Activated CD4-positive, alpha-beta T cell treated with anti-CD3 and anti-CD28 coated beads for 4 hours (primary cell): ENCODE data around the gene LGR5.
"Not testable (repeated sequence)": the region's sequence is repeated elsewhere in the genome, so short reads cannot be mapped to it uniquely, and the experiment has no call there.

Experiments
- DNase-seq, 2 donors: peaks; one replicate each; pipeline ENCODE4 v3.0.0-alpha.2; 2020

Gene LGR5

DNA sequence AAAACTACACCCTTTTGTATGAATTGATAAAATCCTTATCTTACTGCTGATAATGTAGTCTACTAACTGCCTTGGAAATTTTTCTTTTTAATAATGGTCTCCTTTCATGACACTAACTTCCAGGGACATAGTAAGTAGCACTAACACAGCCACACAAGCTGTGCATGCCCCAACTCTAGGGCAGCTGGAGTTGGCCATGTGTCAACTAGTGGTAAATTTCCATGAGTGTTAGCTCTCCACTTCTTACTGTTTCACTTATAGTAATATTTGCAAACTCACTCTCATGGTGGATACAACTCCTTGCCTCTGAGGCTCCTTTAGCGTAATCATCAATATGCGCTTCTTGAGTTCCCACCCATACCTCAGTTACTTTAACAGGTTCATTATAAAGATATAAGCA, 38.0 kb downstream of the LGR5 start:
- no peak for DNase-seq

DNA sequence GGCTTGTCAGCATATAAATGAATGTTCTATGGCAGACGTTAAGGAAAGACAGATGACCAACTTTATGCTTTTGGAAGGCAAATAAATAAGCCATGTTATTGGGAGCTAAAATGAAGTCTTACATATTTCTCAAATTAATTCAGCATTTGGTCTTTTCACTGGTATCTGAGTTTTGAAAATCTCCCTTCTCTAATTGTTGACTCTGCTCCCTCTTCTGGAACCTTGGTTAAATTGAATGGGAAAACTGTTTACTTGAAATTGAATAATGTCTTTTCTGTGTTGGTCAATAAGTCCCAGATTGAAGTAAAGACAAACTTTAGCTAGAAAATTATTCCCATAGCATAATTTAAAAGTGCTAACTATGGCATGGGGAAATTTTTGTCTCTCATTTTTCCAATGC, 38.7 kb downstream of the LGR5 start:
- DNase-seq: no peak

DNA sequence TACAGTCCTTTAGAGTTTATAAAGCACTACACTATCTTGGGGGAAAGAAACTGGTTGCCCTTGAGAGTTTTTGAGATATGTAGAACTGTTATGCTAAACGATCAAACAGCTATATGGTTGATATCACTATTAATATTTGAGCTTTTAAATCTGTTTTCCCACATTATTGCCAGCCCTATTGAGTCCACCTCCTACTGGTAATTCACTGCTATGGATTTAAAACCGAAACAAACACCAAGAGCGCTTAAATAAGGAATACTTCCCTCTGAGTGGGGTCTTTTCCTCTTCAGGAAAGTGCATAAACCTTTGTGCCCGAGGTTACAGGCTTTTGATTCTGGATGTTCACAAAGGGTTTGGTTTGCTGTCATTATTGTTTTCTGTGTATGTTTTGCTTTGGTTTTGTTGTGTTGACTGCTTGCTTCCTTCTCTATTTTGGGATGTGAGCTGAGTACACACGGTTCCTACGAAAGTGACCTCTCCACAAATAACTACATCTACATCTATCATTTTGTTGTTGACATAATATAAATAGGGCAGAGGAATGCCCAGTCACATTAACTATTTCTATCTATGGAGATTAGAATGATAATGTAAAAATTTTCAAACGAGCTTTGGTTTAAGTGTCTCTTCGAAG, 44.8 kb downstream of the LGR5 start:
- DNase-seq: no peak

DNA sequence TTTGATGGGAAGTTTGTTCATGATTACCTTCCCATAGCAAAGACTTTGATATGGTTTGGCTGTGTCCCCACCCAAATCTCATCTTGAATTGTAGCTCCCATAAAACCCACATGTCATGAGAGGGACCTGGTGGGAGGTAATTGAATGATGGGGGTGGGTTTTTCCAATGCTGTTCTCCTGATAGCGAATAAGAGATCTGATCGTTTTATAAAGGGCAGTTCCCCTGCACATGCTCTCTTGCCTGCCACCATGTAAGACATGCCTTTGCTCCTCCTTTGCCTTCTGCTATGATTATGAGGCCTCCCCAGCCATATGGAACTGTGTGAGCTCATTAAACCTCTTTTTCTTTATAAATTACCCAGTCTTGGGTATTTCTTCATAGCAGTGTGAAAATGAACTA, 51.2 kb downstream of the LGR5 start:
- not testable (repeated sequence) for DNase-seq

DNA sequence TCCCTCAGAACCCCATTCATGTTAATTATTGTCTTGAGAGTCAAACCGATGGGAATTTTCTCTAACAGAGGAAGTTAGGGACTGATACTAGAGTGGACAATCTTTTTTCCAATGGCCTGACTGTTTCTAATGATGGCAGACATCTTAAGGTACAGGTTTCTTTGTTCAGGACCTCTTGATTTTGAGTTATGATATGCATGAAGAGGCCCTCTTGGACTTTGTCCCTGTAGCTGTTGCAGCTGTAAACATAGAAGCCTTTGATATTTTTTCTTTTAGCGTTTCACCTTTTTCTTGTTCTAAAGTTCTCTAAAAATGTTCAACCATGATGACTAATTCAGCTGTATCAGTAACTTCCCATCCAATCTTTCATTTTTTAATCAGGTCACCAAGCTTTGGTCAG, 53.0 kb downstream of the LGR5 start:
- no peak for DNase-seq

DNA sequence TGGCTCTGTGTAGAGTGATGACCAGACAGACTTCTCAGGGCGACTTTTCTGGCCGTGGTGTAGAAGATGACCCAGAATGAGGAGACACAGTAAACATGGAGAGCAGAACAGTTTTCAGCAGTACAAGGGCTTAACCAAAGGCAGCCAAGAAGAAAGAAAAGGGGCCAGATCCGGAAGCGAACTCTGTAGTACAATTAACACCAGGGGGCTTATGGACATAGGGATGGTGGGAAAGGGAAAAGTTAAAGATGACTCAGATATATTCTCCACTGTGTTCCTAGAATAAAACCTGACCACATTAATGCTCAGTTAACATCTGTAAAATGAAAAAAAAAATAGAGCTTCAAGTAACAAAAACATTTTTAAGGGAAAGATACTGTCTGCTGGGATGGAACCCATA, 60.2 kb downstream of the LGR5 start:
- peak in 1 of 2 donors; percentile 12 for DNase-seq

DNA sequence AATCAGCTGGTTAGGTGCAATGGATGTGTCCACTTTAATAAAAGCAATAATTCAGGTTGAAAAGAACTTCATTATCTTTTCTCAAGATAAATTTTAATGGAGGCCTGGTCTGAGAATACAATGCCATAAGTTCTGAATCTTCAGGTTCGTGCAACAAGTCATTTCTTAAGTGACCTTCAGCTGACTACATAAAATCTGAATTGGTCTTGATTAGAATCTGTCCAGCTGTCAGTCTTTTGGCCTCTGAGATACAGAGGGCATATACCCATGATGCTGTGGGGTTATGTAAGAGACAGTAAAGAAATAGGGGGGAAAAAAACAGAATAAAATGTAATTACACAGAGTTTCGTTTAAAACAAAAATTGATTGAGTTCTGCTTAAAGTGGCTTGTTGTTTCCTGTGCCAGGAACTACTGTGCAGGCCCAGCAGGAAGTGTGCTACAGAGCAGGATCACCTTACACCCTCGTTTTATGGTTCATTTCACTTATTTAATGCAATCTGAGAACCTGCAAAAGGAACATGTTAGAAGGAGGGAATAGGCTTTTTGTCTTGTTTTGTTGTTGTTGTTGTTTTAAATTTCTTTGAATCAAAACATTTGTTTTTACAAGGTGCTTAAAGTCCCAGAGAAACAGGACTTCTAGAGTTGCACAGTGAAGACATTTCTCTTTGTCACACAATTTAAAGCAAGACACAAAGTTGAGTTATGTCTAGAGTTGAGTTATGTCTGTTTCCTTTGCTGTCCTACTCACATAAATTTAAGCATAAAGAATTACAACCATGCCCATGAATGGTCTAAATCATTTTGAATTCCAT, 64.2 kb downstream of the LGR5 start:
- DNase-seq: no peak

DNA sequence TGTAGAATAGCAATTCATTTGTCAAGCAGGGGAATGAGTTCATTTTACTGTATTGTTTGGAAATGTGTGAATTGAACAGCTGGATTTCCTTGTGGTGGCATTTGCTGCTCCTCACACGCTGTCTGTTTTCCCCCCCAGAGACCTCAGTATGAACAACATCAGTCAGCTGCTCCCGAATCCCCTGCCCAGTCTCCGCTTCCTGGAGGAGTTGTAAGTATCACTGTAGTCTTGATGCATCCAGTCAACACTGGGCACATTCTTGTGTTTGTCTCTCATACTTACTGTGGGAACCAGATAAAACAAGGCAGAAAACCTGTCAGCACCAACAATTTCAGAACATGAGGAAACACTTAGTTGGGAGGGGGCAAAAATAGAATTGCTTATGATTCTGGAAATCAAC, 64.9 kb downstream of the LGR5 start:
- DNase-seq: no peak

DNA sequence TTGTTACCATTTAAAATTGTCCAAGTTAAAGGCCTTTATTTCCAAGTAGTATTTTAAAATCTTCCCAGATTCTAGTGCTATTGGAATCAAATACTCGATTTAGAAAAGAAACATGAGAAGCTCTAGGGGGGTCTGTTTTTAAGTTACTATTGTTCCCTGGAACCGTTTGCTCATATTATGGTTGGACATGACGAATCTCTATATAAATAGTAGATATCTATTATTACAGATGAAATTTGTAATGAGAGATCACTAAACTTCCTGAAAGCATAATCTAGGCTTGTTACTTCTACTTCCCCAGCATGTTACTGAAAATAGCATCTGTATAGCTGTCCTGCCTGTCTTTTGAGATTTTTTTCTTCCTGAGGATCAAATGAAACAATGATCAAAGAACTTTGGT, 70.1 kb downstream of the LGR5 start:
- DNase-seq: no peak

DNA sequence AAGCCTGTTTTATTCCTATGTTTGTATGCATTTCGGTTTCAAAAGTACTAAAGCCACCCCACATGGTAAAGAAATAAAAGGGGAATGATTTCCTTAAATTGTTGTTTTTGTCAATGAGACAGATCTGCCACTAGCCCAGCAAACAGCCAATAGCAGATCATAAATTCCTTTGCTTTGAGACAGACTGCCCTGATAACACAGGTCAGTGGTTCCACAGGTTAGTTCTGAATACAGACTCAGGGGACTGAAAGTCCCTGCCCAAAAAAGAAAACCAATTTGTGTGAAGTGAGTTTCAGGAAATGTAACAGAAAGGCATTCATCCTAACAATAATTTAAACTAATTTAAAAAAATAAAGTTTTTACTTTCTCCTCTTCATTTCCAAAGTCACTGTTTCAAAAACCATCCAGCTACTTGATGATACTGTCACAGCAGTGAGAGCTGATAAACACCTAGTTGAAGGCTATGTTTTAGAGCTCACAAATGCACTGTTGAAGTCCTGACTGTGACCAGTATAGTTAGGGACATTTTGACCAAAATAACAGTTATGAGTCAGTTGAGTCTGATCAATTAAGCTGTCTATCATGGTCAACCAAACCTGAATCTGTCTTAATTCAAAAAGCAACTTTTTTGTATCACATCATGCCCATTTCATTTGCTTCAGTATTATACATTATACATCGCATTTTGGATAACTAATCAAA, 77.7 kb downstream of the LGR5 start:
- no peak for DNase-seq

DNA sequence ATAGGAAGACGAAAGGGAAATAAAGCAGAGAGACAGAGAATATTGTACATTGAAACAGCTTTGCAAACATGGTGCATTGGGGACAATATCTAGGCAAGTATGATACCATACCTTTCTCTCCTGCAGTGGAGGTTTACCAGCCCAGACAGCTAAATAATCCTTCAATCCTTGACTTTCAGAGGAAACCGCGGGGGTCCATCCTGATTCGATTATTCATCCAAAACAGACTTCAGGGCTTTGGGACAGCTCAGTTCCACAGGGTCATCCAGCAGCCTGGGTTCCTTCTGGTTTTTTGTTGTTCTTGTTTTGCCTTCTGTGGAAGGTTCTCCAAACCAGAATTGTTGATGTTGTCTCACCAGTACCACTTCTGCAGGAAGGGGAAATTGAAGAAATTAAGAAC, 81.5 kb downstream of the LGR5 start:
- DNase-seq: no peak

DNA sequence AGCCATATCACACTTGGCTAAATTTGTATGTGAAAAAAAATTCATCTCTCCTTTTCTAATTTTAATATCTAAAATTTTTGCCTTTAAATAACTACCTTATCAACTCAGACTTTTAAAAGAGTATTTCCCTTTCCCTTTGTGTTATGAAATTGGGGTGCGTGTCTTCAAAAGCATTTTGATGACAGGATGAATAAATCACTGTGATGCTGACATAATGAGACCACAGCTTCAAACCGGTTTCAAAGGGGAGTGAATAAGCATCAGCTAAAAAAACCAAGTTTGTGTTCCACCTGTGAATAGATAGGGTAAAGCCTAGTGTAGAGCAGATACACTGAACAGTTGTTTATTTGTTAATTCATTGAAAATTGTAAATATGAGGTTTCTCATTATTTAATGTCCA, 85.0 kb downstream of the LGR5 start:
- DNase-seq: no peak

DNA sequence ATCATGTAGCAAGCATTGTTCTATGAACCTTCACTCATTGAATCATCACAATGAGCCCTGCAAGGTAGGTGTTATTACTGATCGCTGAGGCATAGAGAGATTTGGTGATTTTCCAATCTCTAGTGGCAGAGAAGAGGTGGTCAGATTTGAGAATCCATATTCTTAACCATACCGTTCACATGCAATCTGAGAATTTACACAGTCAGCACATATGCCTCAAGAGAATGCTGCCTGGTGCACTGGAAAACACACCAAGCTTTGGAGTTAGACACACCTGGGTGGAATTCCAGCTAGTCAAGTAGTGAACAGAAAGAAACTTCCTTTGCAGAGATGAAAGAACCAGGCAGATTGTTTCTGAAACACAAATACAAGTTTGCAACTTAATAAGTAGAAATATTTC, 94.1 kb downstream of the LGR5 start:
- DNase-seq: no peak

DNA sequence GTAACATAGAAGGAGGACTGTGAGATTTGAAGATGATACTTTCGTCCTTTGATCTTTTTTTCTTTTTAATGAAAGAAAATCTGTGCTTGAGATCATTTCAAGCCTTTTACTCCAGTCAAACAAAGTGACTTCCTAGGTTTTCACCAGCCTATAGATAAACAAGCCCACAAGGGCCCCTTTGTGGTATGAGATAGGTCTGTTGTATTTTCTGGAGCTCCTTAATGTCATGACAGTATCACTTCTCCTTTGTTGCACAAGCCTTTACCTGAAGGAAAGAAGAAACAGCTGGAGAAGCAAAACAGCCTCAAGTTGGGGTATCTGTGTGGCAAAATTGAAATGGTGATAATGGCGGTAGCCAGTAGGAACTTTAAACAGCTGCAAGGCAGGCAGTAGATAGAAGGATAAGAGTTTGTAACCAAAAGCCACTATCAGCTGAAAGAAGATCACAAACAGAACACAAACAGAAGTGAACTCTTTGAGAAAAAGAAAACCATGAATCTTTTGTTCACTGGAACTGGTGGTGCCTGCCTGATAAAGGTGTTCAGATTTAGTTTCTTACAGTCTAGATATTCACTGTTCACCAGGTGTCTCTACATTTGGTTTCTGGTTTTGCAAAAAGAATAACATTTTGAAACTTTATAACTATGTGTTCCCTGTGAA, 96.8 kb downstream of the LGR5 start:
- no peak for DNase-seq

DNA sequence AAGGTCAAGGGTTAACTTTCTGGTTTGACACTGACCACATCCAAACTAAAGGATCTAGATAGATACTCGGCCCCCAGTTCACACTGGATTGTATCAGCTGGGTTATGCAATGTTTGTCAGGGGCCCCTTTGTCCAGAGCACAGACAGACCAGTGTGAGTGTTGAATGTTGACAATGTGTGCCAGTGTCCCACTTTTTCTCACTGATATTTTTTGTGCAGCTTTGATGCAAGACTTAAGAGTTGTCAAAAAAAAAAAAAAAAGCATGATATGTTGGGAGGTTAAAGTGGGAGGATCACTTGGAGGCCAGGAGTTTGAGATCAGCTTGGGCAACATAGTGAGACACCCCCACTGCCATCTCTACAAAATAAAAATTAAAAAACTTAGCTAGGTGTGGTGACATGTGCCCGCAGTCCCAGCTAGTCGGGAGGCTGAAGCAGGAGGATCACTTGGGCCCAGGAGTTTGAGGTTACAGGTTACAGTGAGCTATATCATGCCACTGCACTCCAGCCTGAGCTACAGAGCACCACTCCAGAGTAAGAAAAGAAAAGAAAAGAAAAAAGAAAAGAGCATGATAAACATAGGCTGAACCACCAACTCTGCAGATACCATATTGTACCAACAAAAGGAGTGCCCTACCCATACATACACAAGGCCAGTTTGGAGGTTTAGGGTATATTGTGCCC, 97.5 kb downstream of the LGR5 start:
- no peak for DNase-seq

DNA sequence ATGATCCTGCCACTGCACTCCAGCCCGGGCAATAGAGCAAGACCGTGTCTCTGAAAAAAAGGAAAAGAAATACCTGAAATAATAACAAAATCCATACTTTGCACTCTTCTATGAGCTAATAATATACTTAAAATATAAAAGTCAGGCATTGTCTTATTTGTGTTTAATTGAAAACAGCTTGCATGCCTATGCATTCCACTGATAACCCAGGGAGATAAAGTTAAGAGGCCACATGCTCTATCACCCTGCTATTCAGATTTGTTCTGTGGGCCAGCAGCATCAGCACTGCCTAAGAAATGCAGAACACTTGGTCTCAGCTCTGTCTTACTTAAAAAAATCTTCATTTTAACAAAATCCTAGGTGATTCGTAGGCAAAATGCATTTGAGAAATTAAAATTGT, 99.2 kb downstream of the LGR5 start:
- no peak for DNase-seq

DNA sequence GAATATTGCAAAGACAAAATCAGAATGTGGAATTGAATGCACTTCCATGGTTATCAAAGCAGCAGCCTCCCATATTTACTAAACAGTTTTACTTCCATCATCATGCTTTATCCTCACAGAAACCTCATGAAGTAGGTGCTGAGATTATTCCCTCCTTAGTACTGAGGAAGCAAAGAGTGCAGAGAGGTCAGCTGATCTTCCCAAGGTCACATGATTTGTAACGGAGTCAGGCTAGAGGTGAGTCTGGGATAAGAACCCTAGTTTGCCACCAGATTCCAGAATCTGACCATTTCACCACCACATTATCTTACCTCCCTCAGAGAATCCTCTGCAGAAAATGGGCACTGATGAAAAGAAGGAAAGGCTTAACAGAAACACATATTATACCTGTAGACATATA, 102.0 kb downstream of the LGR5 start:
- DNase-seq: no peak

DNA sequence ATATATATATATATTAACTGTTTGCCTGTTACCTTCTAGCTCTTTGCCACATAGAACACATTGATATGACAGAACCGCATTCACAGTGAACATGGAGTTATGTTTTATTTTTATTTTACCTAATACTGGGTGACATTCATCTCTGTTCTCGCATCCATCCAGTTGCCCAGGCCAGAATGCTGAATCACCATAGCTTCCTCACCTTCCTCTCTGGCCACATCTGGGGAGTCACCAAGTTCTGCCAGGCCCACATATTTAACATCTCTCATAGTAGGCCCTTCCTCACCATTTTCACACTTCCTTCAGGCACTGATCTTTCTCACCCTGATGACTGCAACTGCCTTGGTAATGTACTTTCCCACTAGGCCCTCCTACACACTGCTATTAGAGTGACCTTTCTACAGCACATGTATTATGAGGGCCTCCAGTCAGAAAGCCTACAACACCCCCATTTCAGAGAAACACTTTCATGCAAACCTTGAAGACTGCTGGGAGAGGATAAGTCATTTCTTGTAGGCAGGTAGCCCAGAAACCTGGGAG, 106.8 kb downstream of the LGR5 start:
- no peak for DNase-seq

DNA sequence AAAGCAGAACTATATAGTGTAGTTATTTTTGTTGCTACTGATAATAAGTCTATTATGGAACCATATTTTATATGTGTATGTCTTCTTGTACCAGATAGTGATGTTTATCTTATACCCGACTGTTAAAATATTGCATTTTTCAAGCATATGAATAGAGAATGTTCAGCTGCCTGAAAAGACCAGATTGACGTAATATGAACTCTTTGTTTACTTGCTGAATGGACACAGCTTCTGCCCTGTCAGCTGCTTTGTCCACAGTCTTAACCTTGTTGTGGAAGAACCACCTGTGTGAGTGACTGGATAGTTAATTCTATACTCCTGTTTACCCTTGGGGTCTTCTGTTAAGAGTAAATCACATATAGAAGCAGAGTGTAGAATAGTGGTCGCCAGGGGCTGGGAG, 109.3 kb downstream of the LGR5 start:
- no peak for DNase-seq

DNA sequence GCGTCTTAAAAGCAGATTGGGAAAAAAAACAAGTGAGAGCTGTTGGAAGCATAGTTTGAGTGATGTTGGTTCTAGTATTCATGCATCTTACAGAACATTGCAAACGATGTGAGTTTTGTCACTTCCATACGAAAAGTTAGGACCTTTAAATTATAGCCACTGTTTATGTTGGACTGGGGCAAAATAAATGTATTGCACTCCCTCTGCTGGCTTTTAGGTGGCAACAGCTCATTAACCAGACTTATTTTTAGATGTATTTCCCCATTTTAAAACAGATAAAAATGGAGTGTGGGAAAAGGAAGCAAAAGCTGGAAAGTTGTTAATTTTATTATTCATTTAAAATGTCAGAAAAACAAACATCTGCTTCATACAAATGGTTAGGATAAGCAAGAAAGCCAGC, 111.9 kb downstream of the LGR5 start:
- no peak for DNase-seq

DNA sequence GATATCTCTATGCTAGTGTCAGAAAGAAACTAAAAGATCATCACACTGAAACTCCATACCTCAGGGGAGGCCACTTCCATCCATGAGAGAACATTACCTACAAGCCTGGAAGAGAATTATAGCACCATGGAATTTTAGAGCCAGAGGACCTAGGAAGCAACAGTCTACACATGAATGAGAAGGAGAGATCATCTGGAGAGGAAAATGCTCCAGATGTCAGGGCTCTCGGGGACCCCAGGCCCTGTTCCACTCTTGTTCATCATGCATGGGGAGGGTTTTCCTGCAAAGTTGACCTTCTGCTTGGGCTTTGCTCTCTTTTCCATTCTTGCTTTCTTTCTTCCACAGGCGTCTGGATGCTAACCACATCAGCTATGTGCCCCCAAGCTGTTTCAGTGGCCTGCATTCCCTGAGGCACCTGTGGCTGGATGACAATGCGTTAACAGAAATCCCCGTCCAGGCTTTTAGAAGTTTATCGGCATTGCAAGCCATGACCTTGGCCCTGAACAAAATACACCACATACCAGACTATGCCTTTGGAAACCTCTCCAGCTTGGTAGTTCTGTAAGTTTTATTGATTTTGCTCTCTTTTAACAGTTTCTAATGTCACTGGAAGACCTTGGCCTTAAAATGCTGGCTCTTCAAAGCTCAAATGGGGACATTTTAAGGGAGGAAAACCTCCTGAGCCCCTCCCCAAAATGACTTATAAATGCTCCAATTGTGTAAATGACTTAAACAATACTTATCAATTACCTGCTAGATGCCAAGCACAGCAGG, 113.3 kb downstream of the LGR5 start:
- no peak for DNase-seq

DNA sequence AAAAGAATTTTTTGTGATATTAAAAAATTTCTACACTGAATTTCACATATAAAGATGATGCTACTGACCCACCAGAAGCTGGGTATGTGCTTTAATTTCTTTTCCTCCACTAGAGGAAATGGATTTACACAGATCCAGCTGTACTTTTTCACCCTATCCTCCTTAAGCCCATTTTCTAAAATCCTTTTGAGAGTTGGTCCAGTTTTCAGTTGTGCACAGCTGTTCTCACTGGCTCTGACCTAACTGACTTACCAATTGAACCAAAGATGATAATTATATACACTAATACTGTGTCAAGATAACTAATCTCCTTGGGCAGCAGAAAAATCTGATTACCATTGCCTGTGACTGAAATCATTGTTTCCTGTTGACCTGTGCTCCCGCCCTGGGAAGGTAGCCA, 115.6 kb downstream of the LGR5 start:
- DNase-seq: no peak
